Measurements from ENCODE around the gene PIK3CD.

DNA sequence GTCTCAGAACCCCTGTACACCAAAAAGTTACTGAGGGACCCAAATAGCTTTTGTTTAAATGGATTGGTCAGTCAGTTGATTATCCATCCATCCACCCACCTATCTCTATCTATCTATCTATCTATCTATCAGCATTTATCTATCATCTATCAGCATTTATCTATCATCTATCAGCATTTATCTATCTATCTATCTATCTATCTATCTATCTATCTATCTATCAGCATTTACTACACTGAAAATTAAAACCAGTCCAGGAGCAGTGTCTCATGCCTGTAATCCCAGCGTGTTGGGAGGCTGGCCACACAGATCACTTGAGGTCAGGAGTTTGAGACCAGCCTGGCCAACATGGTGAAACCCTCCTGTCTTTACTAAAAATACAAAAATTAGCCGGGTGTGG, 125.2 kb downstream of the PIK3CD start:
- TF ChIP-seq, protein P1, sequence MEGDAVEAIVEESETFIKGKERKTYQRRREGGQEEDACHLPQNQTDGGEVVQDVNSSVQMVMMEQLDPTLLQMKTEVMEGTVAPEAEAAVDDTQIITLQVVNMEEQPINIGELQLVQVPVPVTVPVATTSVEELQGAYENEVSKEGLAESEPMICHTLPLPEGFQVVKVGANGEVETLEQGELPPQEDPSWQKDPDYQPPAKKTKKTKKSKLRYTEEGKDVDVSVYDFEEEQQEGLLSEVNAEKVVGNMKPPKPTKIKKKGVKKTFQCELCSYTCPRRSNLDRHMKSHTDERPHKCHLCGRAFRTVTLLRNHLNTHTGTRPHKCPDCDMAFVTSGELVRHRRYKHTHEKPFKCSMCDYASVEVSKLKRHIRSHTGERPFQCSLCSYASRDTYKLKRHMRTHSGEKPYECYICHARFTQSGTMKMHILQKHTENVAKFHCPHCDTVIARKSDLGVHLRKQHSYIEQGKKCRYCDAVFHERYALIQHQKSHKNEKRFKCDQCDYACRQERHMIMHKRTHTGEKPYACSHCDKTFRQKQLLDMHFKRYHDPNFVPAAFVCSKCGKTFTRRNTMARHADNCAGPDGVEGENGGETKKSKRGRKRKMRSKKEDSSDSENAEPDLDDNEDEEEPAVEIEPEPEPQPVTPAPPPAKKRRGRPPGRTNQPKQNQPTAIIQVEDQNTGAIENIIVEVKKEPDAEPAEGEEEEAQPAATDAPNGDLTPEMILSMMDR (IDR thresholded peaks at IDR 0.05 in 8 of 11, conservative IDR thresholded peaks at IDR 0.05 in 3 of 11), result no peak
- no peak for TF ChIP-seq POLR2A (IDR thresholded peaks at IDR 0.05)
